ENCODE measurements around the gene FAM217A.
A peak's percentile ranks its signal among the peaks of the same experiment; 100 is the strongest.

The FAM217A gene

DNA sequence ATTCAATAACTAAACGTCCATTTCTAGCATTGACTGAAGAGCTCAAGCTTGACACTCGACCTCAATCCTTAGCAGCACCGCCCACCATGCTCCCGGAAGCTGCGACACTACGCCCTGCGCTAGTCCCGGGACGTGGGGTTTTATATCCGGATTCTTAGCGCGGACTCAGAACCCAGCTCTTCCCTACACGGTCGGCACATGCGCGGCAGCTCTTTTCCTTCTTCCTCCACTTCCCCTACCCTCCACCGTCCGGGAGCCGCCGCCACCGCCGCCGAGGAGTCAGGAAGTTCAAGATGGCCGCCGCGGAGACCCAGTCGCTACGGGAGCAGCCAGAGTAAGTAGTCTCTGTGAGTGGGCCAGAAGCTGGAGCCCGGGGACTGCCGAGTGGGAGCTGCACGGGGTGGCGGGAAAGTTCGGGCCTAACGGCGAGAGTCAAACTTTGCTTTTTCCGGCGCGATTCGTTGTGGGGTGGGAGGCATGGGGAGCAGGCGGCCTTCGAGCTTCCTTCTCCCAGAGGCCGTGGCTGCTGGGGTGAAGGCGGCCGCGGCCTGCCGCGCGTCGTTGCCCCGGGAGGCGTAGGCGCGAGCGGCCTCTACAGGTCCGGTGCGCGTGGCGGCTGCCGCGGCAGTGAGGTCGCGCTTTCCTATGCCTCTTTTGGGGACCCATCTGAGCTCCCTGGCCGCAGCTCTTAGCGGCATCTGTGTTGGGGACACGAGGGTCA, 57.6 kb downstream of the FAM217A start:
- DNase-seq = peak; percentile 99

DNA sequence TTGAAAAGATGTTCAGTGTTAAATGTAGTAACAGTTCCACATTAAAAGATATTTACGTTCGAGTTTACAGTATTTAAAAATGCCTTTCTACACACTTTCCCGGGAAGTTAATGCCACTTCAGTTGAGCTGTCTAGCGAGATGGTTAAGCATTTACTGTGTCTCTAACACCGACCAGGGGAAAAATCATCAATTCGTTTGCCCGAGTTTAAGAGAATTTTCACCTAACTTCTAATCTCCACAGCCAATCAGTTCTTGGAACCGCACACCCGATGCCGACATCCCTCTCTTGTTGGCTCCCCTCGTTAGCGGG, 58.2 kb downstream of the FAM217A start:
- DNase-seq = no peak

DNA sequence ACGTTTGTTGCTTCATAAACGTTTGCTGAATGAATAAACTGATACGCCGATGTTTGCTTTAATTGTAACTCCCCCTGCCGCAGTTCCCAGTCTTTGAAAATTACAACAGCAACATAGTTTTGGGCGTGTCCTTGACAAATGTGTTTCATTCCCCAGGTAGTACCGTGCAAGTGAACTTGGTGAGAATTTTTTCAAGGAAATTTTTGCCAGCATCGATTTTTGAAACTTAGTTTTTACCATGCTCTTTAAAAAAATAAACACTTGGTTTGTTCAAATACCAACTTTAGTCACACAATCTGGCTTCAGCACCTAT, 60.1 kb downstream of the FAM217A start:
- DNase-seq = no peak
